GM12891 (cell line): ENCODE data around the gene CFAP61.

ENCODE experiments used
- PAX5 ChIP-seq: IDR thresholded peaks from 2 replicates; pipeline ENCODE4 v1.6.1; 2011; ENCODE audit warnings: low read length, moderate library complexity, mild to moderate bottlenecking; ENCODE audit not compliant: insufficient read depth, severe bottlenecking
- POLR2A ChIP-seq: IDR thresholded peaks from 2 replicates; pipeline ENCODE4 v1.6.1; 2011; ENCODE audit warnings: low read depth, low read length, control low read depth
- POLR2AphosphoS5 ChIP-seq: IDR thresholded peaks from 2 replicates; pipeline ENCODE4 v1.6.1; 2011; ENCODE audit warnings: low read depth, low read length, control low read depth
- POU2F2 ChIP-seq: IDR thresholded peaks from 2 replicates; pipeline ENCODE4 v1.6.1; 2011; ENCODE audit warnings: low read depth, mild to moderate bottlenecking, control low read depth, low read length, moderate library complexity
- TAF1 ChIP-seq: IDR thresholded peaks from 2 replicates; pipeline ENCODE4 v1.6.1; 2011; ENCODE audit warnings: low read depth, low read length, control low read depth

- TF ChIP-seq POLR2A = no peak
- TF ChIP-seq TAF1 = no peak
- no peak for TF ChIP-seq POLR2AphosphoS5
- TF ChIP-seq PAX5 = no peak
- TF ChIP-seq POU2F2 = no peak
These were observed 347.5 kb downstream of the CFAP61 start for GRCh38 chr20:20399531-20400500.
